ENCODE data around the gene PACSIN3.

PACSIN3 gene

DNA sequence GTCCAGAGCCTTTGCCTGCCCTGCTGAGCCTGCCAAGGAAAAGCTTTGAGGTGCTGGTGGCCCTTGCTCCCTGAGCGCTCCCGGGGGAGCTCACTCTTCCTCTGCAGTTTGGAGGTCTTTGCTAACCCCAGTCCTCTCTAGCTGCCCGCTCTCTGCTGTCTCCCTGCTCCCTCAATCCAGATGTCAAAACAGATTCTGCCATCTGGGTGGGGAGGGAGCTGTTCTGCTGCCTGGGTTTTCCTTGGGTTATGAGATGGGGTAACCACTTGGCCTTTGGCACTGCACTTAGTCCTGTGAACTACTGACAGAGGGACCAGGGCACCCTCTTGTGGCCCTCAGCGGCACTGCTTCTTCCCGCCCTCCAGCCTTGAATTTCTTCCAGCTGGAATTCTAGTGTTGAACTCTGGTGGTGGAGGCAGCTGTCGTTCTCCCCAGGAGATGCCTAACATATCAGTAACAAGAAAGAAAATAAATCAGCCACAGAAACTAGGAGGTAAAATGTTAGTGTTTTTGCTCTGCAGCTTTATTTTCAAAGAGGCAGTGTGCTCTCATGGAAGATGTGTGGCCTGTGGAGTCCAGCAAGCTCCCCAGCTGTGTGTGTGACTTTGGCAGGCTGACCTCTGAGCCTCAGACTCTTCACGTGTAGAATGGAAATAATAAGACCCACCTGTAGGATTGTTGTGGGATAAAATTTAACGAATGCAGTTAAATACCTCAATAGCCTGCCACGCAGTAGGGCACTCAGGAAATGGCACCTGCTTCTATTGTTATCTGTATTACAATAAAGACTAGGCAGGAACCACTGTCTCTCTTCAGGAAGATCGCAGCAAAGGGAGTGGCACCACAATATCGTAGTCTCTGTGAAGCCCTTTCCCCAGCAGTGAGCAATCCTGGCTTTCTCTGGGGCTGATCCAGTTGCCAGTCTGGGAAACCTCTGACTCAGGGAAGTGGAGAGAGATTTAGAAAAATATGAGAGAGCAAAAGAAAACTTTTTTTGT lies 33.0 kb downstream of the PACSIN3 start:
- peak; percentile 13 to 15 for DNase-seq (ENCODE audit: low read depth in 2 of 2)

DNA sequence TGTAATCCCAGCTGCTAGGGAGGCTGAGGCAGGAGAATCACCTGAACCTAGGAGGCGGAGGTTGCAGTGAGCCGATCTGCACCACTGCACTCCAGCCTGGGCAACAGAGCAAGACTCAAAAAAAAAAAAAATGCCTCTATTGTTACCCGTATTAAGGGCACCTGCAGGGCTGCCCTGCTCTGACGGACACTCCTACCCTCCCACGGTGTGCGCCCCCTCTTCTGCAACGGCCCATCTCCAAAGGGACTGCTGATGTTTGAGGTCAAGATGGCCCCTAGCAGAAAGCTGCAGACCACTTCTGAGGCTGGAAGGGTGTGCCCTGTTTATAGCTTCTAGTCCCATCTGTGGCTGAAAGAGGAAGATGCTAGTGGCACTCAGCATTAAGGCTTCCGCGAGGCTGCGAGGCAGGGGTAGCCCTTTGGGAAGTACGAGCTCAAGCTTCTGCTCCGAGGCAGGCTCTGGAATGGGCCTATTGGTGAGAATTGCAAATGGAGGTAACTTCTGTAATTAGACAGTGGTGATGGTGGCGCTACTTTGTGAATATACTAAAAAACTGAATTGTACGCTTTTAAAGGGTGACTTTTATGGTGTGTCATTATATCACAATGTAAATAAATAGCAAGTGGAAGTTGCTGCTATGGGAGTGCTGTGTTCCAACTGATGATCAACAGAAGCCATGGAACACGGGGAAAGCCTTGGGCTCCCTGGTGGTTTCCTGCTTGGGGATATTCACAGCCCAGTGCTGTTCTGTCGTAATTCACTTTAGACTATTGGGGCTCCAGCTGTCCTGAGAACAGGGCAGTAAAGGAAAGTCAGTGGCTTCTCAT lies 33.9 kb downstream of the PACSIN3 start:
- DNase-seq (ENCODE audit: low read depth in 2 of 2), result no peak

DNA sequence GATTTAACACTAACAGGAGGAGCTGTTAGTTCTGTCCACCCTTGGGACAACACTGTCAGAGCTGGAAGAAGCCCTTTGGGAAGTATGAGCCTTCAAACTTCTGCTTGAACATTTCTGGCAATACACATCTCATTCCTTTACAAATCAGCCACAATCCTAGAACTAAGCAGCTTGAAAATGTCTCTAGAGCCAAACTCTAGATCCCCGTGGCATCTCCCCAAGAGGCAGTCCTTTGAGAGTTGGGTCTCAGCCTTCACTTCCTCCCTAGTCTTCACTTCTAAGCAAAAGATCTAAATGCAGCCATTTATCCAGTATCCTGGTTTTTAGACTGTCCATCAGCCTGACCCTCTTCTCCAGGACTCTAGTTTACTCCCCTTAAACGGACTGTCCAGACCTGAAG lies 36.5 kb downstream of the PACSIN3 start:
- no peak for DNase-seq (ENCODE audit: low read depth in 2 of 2)

DNA sequence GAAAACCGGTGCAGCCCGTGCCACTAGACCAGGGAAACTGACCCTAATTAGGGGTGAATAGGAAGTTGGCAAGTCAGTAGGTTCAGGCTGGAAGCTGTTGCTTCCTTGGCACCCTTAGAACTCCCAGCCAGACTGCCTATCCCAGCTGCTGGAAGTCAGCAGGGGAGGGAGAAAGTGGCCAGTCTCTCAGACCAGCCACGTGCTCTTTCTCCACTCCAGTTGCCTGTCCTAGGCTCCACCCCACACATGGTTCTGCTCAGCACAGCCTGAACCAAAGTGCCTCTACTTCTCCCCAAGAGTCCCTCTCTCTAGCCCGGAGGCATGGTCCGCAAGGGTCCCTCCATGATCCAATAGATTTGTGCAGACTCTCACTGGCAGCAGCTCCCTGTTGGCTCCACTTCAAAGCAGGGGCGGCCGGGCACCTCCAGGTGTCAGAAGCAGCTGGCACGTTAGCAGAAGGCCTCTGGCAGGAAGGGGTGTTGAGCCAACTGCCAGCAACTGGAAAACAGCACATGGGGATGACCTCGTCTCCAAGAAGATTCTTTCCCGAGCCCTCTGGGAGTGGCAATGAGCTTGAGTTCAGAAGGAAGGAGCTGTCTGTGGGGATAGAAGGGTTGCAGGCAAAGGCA lies 37.2 kb downstream of the PACSIN3 start:
- no peak for DNase-seq (ENCODE audit: low read depth in 2 of 2)

DNA sequence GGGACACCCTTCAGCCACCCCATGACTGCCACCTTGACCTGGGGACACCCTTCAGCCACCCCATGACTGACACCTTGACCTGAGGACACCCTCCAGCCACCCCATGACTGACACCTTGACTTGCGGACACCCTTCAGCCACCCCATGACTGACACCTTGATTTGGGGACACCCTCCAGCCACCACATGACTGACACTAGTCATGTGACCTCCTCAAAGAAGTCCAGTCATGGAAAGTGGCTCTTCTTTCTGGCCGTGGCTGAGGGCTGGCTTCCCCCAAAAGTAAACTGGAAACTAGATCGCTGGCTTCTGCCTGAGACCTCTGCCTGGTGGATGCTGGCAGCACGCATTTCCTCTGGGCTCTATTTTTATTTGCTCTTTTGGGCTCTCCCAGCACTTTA lies 38.0 kb downstream of the PACSIN3 start:
- DNase-seq (ENCODE audit: low read depth in 2 of 2), result no peak

DNA sequence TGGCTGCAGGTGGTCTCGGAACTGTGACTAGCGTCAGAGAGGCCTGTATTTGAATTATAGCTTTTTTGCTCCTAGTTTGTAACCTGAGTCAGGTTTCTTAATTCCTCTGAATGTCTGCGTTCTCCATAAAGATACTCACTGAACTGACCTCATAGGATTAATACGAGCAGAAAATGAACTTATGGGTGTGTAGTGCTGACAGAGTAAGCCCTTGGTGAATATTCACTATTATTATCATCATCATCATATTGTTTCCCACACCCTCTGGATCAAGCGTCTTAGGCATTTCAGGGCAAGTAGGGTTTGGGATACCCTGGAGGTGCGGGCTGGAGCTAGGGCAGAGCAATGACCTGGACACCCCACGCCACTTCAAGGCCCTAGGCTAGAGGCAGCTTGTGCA lies 38.6 kb downstream of the PACSIN3 start:
- no peak for DNase-seq (ENCODE audit: low read depth in 2 of 2)

DNA sequence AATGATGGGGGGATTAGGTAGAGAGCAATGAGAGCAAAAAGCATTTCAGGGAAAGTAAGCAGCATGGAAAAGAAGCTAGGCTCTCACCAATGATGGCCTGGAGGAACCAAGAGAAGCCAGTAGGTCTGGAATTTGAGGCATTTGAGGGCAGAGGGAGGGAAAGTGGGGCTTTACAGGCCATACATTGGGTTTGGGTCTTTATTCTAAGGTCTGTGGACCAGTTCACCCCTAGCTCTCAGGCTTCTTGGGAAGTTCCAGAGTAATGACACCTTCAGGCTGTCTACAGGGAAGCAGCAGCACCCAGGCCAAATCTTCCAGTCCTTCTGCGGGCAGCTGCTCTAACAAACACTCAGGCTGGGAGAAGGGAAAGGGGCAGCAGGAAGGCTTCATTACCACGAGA lies 39.0 kb downstream of the PACSIN3 start:
- DNase-seq (ENCODE audit: low read depth in 2 of 2), result no peak

DNA sequence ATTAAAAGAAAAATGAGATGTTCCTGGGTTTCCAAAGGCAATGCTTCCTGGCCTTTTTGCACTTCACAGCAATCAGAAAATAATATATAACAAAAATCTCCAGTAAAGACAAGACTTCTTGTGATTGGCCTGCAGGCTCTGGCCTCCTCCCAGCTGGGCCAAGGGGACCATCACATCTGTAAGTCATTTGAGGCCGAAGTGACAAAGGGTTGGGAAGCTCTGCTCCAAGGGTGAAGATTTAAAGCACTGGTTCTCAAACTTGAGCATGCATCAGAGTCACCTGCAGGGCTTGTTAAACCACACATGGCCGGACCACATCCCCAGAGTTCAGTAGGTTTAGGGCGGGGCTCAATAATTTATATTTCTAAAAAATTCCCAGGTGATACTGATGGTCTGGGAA lies 41.7 kb downstream of the PACSIN3 start:
- no peak for DNase-seq (ENCODE audit: low read depth in 2 of 2)

DNA sequence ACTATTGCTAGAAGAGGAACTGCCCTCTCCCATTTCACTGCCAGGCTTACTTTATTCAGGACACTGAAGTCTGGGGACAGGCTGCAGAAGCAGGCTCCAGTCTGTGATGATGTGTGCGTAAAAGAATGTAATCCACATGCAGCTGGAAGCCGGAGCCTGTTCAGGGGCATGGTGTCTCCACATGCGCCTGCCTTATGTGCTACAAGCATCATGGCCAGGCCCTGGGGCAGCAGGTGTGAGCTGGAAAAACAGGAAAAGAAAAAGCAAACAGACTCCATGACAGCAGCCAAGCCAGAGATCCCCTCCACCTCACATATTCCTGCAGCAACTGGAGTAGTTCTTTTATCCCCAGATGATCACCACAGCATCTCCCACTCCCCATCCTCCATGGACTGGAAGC lies 42.9 kb downstream of the PACSIN3 start:
- DNase-seq (ENCODE audit: low read depth in 2 of 2), result no peak

DNA sequence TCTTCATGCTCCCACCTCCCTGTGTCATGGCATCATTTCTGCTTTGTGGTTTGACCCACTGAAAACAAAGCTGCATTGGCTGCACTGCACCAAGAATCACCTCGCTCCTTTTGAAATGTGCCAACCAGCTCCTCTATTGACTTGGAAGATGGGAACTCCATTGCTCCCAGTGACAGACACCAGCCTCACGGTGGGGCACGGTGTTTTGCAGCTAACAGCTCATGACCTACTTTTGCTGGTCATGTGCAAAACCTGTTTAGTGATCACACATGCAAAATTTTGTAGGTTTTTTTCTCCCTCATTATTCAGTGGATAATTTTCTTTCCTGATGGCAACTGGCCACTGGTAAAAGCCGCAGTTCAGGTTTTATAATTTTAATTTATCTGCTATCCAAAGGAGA lies 46.4 kb downstream of the PACSIN3 start:
- no peak for DNase-seq (ENCODE audit: low read depth in 2 of 2)

DNA sequence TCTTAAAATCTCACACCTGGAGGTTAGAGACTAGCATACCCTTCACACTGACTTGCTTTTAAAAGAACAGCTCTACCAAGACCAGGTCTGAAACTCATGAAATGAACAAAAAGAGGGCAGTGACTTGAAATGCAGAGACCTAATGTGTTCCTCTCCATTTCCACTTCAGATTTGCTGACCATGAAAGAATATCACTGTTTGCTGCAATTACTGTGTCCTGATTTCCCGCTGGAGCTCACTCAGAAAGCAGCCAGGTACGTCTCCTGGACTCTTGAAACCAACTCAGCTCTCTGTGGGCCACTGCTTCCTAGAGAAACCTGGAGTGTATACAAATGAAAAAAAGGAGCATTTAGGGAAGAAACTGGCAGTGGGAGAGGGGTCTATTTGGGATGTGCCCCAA lies 48.8 kb downstream of the PACSIN3 start:
- no peak for DNase-seq (ENCODE audit: low read depth in 2 of 2)

DNA sequence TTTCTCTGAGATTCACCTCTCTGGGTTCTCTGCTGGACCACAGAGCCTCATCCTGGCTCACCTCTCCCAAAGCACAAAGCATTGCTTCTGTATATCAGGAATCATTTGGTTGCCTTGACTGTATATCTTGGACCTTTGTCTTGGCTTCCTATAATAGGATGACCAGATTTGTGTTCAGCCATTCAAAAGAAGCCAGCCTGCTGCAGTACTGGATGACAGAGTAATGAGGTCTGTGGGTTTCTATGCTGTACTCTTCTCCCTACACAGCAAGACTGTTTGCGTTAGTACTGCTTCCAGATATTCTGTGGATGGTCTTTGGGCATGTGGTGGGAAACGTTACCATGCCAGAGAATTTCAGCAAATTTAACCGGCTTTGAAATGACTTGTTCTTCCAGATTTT lies 49.3 kb downstream of the PACSIN3 start:
- DNase-seq (ENCODE audit: low read depth in 2 of 2), result no peak

DNA sequence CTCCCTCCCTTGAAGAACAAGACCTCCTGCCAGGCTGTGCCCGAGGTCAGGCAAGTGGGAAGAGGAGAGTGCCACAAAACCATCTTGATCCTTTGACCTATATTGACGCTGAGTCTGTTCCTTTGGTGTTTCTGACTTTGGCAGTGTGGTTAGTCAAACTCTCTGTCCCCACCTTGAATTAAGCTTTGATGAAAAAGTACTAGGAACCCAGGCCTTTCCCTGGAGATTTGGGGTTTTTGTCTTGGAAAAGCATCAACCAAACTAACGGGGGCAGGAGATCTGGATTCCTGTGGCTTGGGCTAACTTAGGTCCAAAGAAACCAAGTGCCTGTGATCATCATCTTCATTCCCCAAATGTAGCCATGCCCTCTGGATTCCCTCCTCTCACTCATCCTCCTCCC lies 49.9 kb downstream of the PACSIN3 start:
- DNase-seq (ENCODE audit: low read depth in 2 of 2), result no peak

DNA sequence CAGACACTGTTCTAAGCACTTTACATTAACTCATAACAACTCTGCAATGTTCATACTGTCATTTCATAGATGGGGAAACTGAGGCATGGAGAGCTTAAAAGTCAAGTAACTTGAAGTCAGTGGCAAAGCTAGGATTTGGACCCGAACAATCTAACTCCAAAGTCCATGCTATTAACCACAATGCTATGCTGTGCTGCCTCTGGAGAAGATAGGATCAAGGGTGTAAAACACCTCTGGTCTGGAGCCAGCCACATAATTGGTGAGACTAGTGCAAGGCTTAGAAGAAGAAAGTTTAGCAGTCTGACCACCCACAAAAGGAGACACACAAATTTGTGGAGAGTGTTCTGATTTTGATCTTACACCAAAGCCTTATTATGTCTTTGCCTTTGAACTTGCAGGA lies 53.3 kb downstream of the PACSIN3 start:
- DNase-seq (ENCODE audit: low read depth in 2 of 2), result no peak

DNA sequence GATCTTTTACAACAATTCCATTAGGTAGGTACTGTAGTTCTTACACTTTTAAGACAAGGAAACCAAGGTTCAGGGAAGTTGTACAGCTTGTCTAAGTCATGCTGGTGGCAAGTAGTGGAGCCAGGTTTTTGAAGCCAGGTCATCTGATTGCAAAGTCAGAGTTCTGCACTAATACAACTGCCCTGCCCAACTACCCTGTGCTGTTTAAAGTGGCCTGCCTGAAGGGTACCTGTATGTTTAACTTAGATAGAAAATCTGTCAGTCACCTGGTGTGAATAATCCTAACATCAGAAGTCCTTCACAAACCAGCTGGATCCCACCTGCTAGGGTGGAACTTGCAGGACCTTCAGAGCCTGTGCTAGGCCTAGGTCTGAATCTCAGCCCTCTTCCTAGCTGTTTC lies 53.7 kb downstream of the PACSIN3 start:
- DNase-seq (ENCODE audit: low read depth in 2 of 2), result no peak

DNA sequence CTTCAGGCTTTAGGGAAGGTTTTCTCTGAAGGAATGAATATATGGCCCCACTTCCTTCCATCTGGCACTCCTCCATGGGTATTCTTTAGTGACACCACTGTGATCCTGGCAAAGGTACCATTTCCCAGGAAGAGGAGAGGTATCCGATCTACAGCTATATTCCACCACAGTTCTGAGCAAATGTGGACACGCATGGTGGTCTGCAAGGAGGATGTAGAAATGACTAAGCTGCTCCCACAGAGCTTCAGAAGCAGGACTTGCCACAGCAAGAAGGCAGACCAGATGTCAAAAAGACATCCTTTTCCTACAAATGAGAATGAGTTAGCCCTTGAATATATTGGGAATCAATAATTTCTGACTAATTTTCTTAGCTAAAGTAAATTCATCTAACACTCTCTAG lies 55.1 kb downstream of the PACSIN3 start:
- DNase-seq (ENCODE audit: low read depth in 2 of 2), result no peak

DNA sequence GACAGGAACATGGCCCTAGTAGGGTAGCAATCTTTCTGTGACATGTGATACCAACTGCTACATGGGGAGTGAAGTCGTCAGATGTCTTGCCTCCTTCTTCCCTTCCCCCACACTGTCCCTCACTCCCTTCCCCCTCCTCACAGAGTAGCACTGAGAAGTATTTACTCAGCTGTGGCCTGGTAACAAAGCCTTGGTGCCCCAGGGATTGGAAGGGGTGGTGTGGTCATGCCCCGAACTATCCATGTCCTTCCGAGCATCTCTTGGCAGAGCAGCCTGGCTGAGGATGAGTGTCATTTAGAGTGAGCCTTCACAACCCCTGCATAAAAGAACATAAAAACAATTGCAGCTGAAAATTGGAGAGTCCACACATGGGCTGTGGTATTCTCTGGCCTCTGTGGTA lies 55.7 kb downstream of the PACSIN3 start:
- DNase-seq (ENCODE audit: low read depth in 2 of 2), result no peak

Data from stimulated activated CD8-positive, alpha-beta memory T cell treated with anti-CD3 and anti-CD28 coated beads, Interleukin-7, amount 100 ng/mL, for 4 hours (primary cell).